CD4-positive, alpha-beta T cell treated with Interferon alpha-2 for 1 hour (primary cell): Measurements from ENCODE around the gene ARHGEF7.

Experiments used
- DNase-seq, 2 donors: peaks; one replicate each; pipeline ENCODE4 v3.0.0-alpha.2; 2020 to 2022

The ARHGEF7 gene

DNA sequence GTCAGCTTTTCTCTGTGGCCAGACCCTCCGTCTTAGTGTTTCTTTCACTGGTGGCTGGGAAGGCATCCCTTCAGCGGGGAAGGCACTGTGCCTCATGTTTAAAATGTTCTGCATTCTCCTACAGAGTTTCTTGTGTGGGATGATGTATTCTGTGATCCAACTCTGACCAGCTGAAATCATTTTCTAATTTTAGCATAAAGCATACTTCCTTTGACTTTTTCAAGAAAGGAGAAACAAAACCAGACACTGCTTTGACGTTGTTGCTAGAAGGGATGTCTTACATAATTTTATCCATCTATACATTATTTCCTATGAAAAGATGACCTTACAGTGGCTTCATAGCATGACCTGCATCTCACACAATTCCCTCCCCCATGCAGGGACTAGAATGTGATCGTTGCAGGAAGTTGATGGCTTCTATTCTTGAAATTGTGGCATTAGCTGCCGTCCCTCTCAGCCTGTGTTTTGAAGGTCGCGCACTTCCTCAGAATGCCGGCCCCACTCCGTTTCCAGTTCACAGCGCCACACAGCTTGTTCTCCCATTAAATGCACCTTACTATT, 166.7 kb downstream of the ARHGEF7 start:
- DNase-seq, result no peak

GRCh38 chr13:111282425-111282824, 167.3 kb downstream of the ARHGEF7 start:
- no peak for DNase-seq

GRCh38 chr13:111282997-111283396, 167.9 kb downstream of the ARHGEF7 start:
- DNase-seq, result no peak

GRCh38 chr13:111283457-111283856, 168.3 kb downstream of the ARHGEF7 start:
- no peak for DNase-seq

DNA sequence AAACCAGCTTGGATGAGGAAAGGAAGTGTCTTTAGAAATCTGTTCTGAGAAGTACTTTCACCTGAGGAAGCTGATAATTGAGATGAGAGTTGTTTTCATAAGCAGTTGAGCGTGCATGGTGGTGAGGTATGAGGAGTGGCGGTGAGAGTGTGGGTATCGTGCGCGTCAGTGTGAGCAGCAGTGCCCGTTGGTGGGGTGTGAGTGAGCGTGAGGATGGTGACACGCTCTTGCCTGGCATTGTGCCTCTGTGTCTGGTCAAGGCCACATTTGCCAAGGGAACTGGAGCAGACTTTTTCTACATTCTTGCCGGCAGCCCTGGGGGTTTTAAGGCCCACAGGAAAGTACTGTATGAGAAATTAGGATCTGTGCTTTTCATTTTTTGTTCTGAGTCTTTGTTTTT, 168.9 kb downstream of the ARHGEF7 start:
- no peak for DNase-seq

- DNase-seq, result no peak
Observed at GRCh38 chr13:111284565-111284964, 169.5 kb downstream of the ARHGEF7 start.

- DNase-seq, result no peak
Observed at GRCh38 chr13:111286162-111286561, 171.1 kb downstream of the ARHGEF7 start.

- no peak for DNase-seq
Observed at GRCh38 chr13:111286749-111287148, 171.6 kb downstream of the ARHGEF7 start.

GRCh38 chr13:111287201-111287600, 172.1 kb downstream of the ARHGEF7 start:
- no peak for DNase-seq

- no peak for DNase-seq
Observed at GRCh38 chr13:111288276-111288675, 173.2 kb downstream of the ARHGEF7 start.

- DNase-seq, result no peak
Observed at GRCh38 chr13:111289251-111289650, 174.1 kb downstream of the ARHGEF7 start.

GRCh38 chr13:111291908-111292307, 176.8 kb downstream of the ARHGEF7 start:
- no peak for DNase-seq

DNA sequence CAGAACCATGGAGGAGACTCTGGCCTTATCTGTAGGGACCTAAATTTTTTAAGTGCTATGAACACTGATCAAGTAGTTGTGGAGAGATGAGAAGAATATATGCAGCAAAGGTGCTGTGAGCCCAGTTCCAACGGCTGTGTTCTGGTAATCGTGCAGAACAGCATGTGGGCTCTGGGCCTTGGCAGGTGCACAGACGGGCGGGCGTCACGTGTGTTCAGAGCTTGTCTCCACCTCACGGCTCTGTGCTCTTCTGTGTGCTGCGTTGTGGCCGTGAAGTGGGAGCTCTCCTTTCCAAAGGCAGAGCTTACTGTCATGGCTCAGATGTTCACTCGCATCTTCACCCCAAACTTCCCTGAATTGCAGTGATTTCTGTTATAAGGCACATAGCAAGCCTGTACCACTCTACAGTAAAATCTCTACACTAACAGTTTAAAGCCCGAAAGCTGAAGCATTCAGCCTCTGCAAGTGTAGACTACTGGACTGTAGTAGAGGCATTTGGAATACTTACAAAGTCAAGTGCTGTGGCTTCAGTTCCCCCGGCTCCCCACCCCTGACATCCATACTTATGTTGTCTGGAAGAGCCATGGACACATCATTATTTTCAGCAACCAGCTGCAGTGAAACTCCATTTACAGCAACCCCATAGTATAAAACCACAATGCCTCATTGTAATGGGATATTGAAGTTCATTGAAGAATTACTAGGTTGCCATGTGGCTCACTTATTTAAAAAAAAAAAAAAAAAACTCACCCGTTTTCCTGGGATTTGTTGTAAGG, 177.8 kb downstream of the ARHGEF7 start:
- no peak for DNase-seq

DNA sequence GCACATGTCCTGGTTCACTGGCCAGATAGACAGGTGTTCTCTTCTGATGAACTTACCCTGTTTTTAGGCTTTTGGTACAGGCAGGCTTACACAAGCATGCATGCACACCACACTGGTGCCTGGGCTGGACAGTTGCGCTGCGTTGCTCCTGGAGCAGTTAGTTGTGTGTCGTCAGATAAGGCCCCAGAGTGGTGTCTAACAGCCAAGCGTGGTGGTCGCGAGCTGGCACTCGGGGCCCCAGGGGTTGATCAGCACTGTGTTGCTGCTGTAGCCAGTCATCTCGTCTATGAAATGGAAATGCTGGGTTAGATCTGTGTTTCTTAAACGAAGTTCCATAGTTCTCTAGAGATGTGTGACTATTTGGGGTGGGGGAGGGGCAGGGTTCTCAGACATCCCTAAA, 180.8 kb downstream of the ARHGEF7 start:
- DNase-seq, result no peak

DNA sequence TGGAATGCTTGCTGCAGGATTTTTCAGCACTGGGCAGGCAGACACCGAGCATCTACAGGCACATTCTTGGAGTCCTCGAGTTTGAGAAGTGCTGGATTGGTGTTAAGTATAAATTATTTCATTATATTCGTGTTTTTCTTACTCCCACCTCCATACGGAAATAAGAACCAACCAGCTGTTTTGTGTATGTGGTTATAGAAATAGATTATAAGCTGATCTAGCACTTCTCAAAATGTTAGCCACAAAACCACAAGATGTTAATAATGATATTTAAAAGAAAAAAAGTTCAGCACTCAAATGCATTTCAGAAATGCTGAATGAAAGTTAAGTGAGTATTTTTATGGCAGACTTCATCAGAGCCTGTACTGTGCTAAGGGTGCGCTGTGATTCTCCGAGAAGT, 181.3 kb downstream of the ARHGEF7 start:
- DNase-seq, result peak in 1 of 2 donors; percentile 10

DNA sequence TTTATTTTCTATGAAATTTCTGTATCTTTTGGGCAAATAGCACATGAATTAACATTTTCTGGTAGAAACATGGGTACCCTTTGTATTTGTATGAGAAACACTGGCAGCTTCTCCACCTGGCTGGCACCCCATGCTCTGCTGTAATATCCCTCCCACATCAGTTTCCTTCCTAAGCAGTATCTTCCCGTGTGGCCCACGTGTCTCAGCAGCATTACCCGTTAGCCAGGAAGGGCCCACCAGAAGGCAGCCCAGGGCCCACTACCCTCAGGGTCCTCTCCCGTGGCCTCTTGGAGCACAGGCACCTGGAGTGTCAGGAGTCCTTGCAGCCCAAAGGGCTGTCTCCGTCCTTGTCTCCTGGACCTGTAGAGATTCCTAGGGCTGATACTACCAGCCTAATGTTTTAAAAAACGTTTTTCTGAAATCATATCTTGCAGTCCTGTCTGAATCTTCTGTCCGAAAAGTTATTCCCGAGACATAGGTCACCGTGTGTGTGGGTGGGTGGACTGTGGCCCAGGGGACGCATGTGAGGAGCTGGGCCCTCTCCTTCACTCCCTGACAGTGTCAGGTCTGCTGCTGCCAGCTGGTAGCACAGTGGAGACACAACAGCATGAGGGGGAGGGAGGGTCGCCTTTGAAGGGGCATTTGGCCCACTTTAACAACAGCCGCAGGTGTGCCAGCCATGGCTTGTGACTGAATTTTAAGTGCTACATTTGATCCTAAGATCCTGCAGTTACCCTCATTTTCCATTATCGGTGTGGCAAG, 183.3 kb downstream of the ARHGEF7 start:
- no peak for DNase-seq

DNA sequence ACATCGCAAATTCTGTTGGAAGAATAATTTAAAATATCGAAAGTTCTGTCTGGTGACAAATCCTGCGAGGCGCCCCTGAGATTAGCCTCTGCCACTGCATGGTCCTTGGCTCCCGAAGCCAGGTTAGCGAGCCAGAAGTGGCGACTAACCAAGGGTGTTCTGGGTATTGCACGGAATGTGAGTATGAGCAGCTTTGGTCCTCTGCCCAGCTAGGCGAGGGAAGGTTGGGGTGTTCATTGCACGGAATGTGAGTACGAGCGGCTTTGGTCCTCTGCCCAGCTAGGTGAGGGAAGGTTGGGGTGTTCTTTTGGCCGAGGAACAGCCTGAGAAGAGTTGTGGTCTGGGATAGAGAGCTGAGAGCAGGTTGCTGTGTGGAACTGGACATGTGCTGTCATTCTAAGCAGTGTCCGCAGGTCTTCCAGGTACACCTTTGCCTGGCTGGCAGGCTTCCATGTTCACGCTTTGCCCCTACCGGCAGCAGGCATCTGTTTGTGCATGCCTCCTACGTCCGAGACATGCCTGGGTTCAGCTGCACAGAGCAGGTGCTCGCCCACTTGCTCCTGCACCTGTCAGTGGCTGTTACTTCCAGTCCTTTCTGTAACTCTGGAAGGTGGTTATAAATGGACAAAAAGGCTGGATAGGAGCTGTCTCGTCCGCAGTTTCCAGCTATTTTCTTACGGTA, 187.1 kb downstream of the ARHGEF7 start:
- no peak for DNase-seq

- DNase-seq, result no peak
Observed at GRCh38 chr13:111303559-111303958, 188.4 kb downstream of the ARHGEF7 start.

GRCh38 chr13:111304041-111304544, 189.0 kb downstream of the ARHGEF7 start:
- no peak for DNase-seq

DNA sequence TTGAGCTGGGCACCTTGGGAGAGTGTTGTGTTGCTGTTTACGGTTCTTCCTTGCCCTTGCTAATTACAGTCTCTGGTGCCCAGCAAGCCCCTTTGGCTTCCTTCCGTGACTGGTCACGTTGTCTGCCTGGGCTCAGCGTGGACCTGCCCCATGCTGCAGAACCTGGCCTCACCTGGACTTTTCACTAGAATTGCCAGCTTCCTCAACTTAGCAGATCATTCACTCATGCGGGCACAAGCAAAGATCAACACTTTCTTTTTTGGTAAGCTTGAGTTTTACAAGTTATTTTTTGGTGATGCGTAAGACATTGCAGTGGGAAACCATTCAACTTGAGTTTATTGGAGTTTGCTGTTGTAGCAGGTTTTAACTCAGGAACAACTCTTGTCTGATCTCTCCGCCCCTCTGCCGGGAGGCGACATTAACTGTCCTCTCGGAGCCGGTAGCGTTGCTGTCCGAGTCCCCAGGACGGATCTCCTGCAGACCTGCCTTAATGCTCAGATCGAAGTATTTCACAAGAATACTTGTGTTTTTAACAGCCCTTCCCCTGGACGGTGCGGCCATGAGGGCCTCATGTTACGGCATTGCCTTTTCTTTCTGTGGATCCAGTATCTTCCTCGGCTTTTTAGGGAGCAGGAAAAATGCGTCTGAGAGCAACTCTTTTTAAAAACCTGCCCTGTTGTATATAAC, 189.6 kb downstream of the ARHGEF7 start:
- no peak for DNase-seq

- no peak for DNase-seq
Observed at GRCh38 chr13:111312944-111313590, 198.0 kb downstream of the ARHGEF7 start.

GRCh38 chr13:111313911-111314425, 198.9 kb downstream of the ARHGEF7 start:
- DNase-seq, result no peak
